HCT116 (cell line): ENCODE results near the gene HSPA12B. TPM values are rescaled to one million over a fixed set of nuclear protein-coding genes. Genes with fewer than 3 reads are reported as not detected.

Source experiments
- ATAC-seq: fragments of 200-7000 bp; cut with Tn5 transposase; 2 replicates; pipeline ENCODE4 v1.9.1; 2020; ENCODE audit warnings: mild to moderate bottlenecking, moderate library complexity
- BruUV-seq: library from RNA; stranded (reverse); fragments of 400-500 nt; replicated peaks from 2 replicates; lab custom pipeline; 2021; lab: Mats Ljungman, UMichigan
- CTCF ChIA-PET: fragments of 300-600 bp; sonication (Branson Sonifier 250); formaldehyde crosslinking; loops from one replicate; lab custom pipeline; 2021; ENCODE audit warnings: antibody characterized with exemption; lab: Charles Lee
- POLR2A ChIA-PET: fragments of 300-600, 350-600 bp; sonication (Branson Sonifier 250); formaldehyde crosslinking; loops from one replicate; lab custom pipeline; 2021; ENCODE audit warnings: antibody characterized with exemption; lab: Charles Lee
- RAD21 ChIA-PET, 2 experiments: fragments of 300-600 bp; sonication (Branson Sonifier 250); formaldehyde crosslinking; loops; one replicate each; lab custom pipeline; 2023; ENCODE audit warnings: low total read pairs in 2 of 2; ENCODE audit not compliant: uncharacterized antibody in 2 of 2, unreplicated experiment in 2 of 2, low non-redundant PET in 1 of 2; lab: Charles Lee
- DNase-seq: peaks from one replicate; pipeline ENCODE4 v3.0.0-alpha.2; 2010; ENCODE audit warnings: low read depth, low spot score
- H2AFZ ChIP-seq: fragments of 200-600 bp; shearing (Covaris generic), sonication (generic); 2 replicates; pipeline ENCODE4 v1.6.1; 2017; ENCODE audit warnings: low read depth, mixed run types, mixed read lengths, antibody characterized with exemption, low read length; ENCODE audit not compliant: poor library complexity, severe bottlenecking
- H3K27ac ChIP-seq: 2 replicates; pipeline ENCODE4 v1.5.1; 2012; ENCODE audit warnings: low read depth, low read length
- H3K27me3 ChIP-seq: fragments of 200-600 bp; sonication (generic); 2 replicates; pipeline ENCODE4 v1.6.1; 2016; ENCODE audit warnings: mixed run types, low read length, mixed read lengths; ENCODE audit not compliant: insufficient read depth
- H3K36me3 ChIP-seq, 2 experiments: fragments of 200-500 bp in 1 of 2; fragments of 200-600 bp in 1 of 2; sonication (Bioruptor generic) in 1 of 2; sonication (generic) in 1 of 2; 2 replicates each; pipeline versions ENCODE4 v1.5.1 to v1.6.1; 2014 to 2016; ENCODE audit warnings: low read length in 2 of 2, inconsistent platforms in 1 of 2, mixed read lengths in 1 of 2, mixed run types in 1 of 2; ENCODE audit not compliant: insufficient read depth in 2 of 2, control insufficient read depth in 1 of 2
- H3K4me1 ChIP-seq, 2 experiments: fragments of 200-600 bp in 1 of 2; sonication (generic) in 1 of 2; 2 replicates each; pipeline versions ENCODE4 v1.5.1 to v1.6.1; 2012 to 2017; ENCODE audit warnings: low read length in 2 of 2, inconsistent platforms in 1 of 2, mild to moderate bottlenecking in 1 of 2, mixed read lengths in 1 of 2, mixed run types in 1 of 2, moderate library complexity in 1 of 2; ENCODE audit not compliant: insufficient read depth in 2 of 2, control insufficient read depth in 1 of 2
- H3K4me2 ChIP-seq: fragments of 200-600 bp; sonication (generic); 2 replicates; pipeline ENCODE4 v1.6.1; 2017; ENCODE audit warnings: mixed run types, low read length, mixed read lengths
- H3K4me3 ChIP-seq, 2 experiments: fragments of 200-600 bp in 1 of 2; sonication (generic) in 1 of 2; replicated peaks in 1 of 2; 2 replicates each; pipeline ENCODE4 v1.5.1; 2011 to 2016; ENCODE audit warnings: low read length in 2 of 2, control low read depth in 1 of 2, low read depth in 1 of 2, mild to moderate bottlenecking in 1 of 2, mixed read lengths in 1 of 2, mixed run types in 1 of 2
- H3K79me2 ChIP-seq: fragments of 200-600 bp; sonication (generic); 2 replicates; pipeline ENCODE4 v1.6.1; 2017; ENCODE audit warnings: mild to moderate bottlenecking, mixed run types, low read length, moderate library complexity, mixed read lengths; ENCODE audit not compliant: insufficient read depth
- H3K9ac ChIP-seq: fragments of 200-600 bp; sonication (generic); 2 replicates; pipeline ENCODE4 v1.6.1; 2016; ENCODE audit warnings: low read length, mixed read lengths
- H3K9me2 ChIP-seq: fragments of 200-600 bp; sonication (generic), shearing (Covaris generic); 2 replicates; pipeline ENCODE4 v1.6.1; 2017; ENCODE audit warnings: mixed run types, mild to moderate bottlenecking, moderate library complexity; ENCODE audit not compliant: insufficient read depth
- H3K9me3 ChIP-seq, 2 experiments: fragments of 200-500 bp in 1 of 2; fragments of 200-600 bp in 1 of 2; sonication (Bioruptor generic) in 1 of 2; sonication (generic) in 1 of 2; 2 replicates each; pipeline ENCODE4 v1.6.1; 2014 to 2017; ENCODE audit warnings: low read length in 2 of 2, mixed read lengths in 2 of 2, inconsistent platforms in 1 of 2, low read depth in 1 of 2, mild to moderate bottlenecking in 1 of 2, mixed run types in 1 of 2, moderate library complexity in 1 of 2; ENCODE audit not compliant: control insufficient read depth in 1 of 2, insufficient read depth in 1 of 2
- H4K20me1 ChIP-seq: fragments of 200-600 bp; sonication (generic), shearing (Covaris generic); 2 replicates; pipeline ENCODE4 v1.6.1; 2017; ENCODE audit warnings: mixed run types, mild to moderate bottlenecking, moderate library complexity; ENCODE audit not compliant: insufficient read depth
- ATF3 ChIP-seq: IDR thresholded peaks from 2 replicates; pipeline ENCODE4 v1.6.1; 2012
- EZH2phosphoT487 ChIP-seq: fragments of 200-600 bp; IDR thresholded peaks from 2 replicates; pipeline ENCODE4 v1.6.1; 2018; ENCODE audit warnings: antibody characterized with exemption, borderline replicate concordance
- JUND ChIP-seq: IDR thresholded peaks from 2 replicates; pipeline ENCODE4 v1.6.1; 2012
- MAX ChIP-seq: IDR thresholded peaks from 2 replicates; pipeline ENCODE4 v1.6.1; 2012
- RAD21 ChIP-seq: IDR thresholded peaks from 2 replicates; pipeline ENCODE4 v1.6.1; 2012; ENCODE audit warnings: low read depth, mild to moderate bottlenecking
- REST ChIP-seq: IDR thresholded peaks from 2 replicates; pipeline ENCODE4 v1.6.1; 2012; ENCODE audit warnings: low read depth
- SP1 ChIP-seq: IDR thresholded peaks from 2 replicates; pipeline ENCODE4 v1.6.1; 2012; ENCODE audit warnings: low read depth
- ZFX ChIP-seq: fragments of 450-650 bp; IDR thresholded peaks from 2 replicates; pipeline ENCODE4 v1.6.1; 2017
- intact Hi-C: fragments of 100-400 bp; cut with micrococcal nuclease; formaldehyde crosslinking; loops from 2 replicates; pipeline ENCODE4 v1.10.0; 2022
- total RNA-seq: library from RNA; stranded (reverse); gene quantifications from one replicate; pipeline ENCODE4 v1.2.1, GENCODE V29; 2021; ENCODE audit not compliant: unreplicated experiment

The HSPA12B gene
- total RNA-seq, 1 experiment from 2014 or later = not detected

DNA sequence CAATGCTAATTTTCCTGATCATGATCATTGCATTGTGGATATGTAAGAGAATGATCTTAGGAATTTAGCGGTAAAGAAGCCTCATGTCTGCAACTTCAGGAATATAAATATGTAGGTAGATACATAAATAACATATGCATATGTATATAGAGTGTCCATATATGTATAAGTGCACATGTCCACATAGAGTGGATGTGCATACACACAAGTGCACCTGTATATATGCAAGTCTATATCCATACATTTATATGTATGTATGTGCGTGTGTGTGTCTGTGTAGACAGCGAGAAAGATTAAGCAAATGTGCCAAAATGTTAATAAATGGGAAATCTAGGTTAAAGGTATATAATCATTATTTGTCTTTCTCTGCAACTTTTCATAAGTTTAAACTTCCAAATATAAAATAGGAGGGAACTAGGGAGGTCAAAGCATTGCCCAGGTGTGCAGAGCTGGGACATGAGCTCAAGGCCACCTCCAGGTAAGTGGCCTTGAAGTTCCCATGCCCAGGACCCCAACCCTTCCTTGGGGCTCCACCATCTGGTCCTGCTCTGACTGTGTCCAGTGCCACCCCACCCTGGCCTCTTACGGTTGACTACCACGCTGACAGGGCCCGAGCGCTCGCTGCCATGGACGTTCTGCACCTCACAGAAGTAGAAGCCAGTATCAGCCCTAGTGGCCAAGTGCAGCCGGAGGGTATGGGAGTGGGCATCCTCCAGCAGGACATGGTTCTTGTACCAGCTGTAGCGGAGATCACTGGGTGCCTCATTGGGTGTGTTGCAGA is 29.7 kb upstream of the HSPA12B start:
- H3K4me3 ChIP-seq = no peak overlapping the region
- H3K9ac ChIP-seq = no peak overlapping the region
- H3K27ac ChIP-seq = no peak overlapping the region
- H3K27me3 ChIP-seq = no peaks in the 10 kb centered on the region
- CTCF ChIA-PET = interaction anchor here (1.1 kb wide), 1 partner anchor 10 kb away, joined by 3 read pairs; the partner anchor contains the start of gene SIGLEC1
- no TSS peak for BruUV-seq
- no peak for DNase-seq
- H3K79me2 ChIP-seq = no peaks in the 10 kb centered on the region
- H3K9me2 ChIP-seq = no peaks in the 10 kb centered on the region
- RAD21 ChIA-PET = no interaction called here
- no peaks in the 10 kb centered on the region for H3K9me3 ChIP-seq
- H3K4me2 ChIP-seq = no peak overlapping the region
- no peak for TF ChIP-seq EZH2phosphoT487
- no peak for TF ChIP-seq REST
- TF ChIP-seq ZFX = no peak
- no peak for TF ChIP-seq JUND
- no peak for TF ChIP-seq ATF3
- TF ChIP-seq MAX = no peak
- TF ChIP-seq RAD21 = no peak
- TF ChIP-seq SP1 = no peak
- POLR2A ChIA-PET = no interaction called here
- no peak for ATAC-seq
- no peaks in the 10 kb centered on the region for H4K20me1 ChIP-seq
- intact Hi-C loops = no loop called here
- peaks cover 0 to 8% of the 10 kb centered on the region in 2 experiments; a peak in 2 of 4 replicates for H3K4me1 ChIP-seq
- no peak overlapping the region for H2AFZ ChIP-seq
- no peaks in the 10 kb centered on the region for H3K36me3 ChIP-seq
